SU-DHL-6 (cell line): Measurements from ENCODE around the gene EMILIN2.

Experiments used
- CTCF ChIP-seq: fragments of 200-600 bp; sonication (generic); IDR thresholded peaks from one replicate; pipeline ENCODE4 v1.5.1; 2017; ENCODE audit warnings: antibody characterized with exemption, mild to moderate bottlenecking, low read length, moderate library complexity; ENCODE audit not compliant: insufficient read depth, poor library complexity, severe bottlenecking
- EZH2phosphoT487 ChIP-seq: fragments of 200-600 bp; sonication (generic), shearing (Covaris generic); conservative IDR thresholded peaks from 2 replicates; pipeline ENCODE4 v1.6.1; 2018; ENCODE audit warnings: mild to moderate bottlenecking, antibody characterized with exemption, low read length, moderate library complexity, mixed read lengths

DNA sequence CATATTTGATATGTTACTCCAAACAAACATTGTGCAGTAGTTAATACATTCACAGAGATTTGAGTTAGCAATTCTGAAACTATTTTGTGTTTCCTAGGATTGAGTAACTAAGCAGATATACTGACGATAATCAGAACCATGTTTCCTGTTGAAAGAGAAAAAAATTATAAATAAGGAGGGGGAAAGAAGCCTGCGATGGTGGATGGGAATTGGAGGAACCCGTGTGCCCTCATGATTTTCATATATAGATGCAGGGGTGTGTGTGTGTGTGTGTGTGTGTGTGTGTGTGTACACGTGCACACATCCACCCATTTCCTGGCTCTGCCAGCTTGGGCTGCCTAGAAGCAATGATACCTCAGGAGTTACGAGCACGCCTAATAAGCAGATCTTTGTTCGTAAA, 109.2 kb downstream of the EMILIN2 start:
- TF ChIP-seq CTCF = no peak
- TF ChIP-seq EZH2phosphoT487 = no peak
